ENCODE results near the gene LARGE2. TPM values are rescaled to one million over a fixed set of nuclear protein-coding genes. Genes with fewer than 3 reads are reported as not detected.

The LARGE2 gene
- total RNA-seq, 2 experiments from 2014 or later: 2.7 to 3.5 TPM

DNA sequence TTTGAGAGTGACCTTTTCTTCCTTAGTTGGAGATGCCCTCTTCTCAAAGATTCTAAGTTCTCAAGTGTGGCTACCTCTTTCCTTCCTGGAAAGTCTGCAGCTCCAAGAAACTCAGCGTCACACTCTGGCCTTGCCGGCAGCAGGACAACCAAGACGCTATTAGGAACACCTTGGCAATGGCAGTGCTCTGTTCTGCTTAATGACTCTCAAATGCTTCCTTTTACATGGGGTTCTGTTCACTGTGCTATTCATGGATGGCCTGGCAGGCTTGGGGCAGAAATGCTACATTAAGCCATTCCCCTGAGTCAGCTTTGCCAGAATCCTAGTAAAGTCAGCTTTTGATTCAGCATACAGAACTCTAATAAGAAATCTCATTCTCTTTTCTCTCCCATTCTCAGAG lies 25.9 kb downstream of the LARGE2 start:
- Mint-ChIP-seq H3K4me1 (ENCODE audit: low read depth) (no peaks in the 10 kb centered on the region), H3K4me3 (no peak overlapping the region), H3K9me3 (no peaks in the 10 kb centered on the region), H3K27ac (no peak overlapping the region), H3K36me3 (ENCODE audit: low read depth) (peaks cover 98% of the 10 kb centered on the region), H3K27me3 (no peaks in the 10 kb centered on the region)
- no peak overlapping the region for H3K4me3 ChIP-seq (ENCODE audit: low read length)
- H3K27me3 ChIP-seq (ENCODE audit: control insufficient read depth in 1 of 2, insufficient read depth in 2 of 2, low read length in 2 of 2): no peaks in the 10 kb centered on the region
- H3K4me1 ChIP-seq (ENCODE audit: insufficient read depth, low read length): no peaks in the 10 kb centered on the region
- H3K9me3 ChIP-seq (ENCODE audit: control insufficient read depth in 1 of 2, insufficient read depth in 1 of 2, low read length in 2 of 2): no peaks in the 10 kb centered on the region
- no peak overlapping the region for H3K27ac ChIP-seq (ENCODE audit: low read depth in 1 of 2, low read length in 2 of 2)
- ATAC-seq (ENCODE audit: poor library complexity) (no peak), DNase-seq (no peak)
- intact Hi-C loops (cut with DNase I, micrococcal nuclease): no loop called here
- ChIA-PET CTCF (interaction anchor here (0.7 kb wide), 1 partner anchor 17 kb away, joined by 3 read pairs; no protein-coding TSS in a partner anchor), POLR2A (no interaction called here)
- TF ChIP-seq, protein P1, sequence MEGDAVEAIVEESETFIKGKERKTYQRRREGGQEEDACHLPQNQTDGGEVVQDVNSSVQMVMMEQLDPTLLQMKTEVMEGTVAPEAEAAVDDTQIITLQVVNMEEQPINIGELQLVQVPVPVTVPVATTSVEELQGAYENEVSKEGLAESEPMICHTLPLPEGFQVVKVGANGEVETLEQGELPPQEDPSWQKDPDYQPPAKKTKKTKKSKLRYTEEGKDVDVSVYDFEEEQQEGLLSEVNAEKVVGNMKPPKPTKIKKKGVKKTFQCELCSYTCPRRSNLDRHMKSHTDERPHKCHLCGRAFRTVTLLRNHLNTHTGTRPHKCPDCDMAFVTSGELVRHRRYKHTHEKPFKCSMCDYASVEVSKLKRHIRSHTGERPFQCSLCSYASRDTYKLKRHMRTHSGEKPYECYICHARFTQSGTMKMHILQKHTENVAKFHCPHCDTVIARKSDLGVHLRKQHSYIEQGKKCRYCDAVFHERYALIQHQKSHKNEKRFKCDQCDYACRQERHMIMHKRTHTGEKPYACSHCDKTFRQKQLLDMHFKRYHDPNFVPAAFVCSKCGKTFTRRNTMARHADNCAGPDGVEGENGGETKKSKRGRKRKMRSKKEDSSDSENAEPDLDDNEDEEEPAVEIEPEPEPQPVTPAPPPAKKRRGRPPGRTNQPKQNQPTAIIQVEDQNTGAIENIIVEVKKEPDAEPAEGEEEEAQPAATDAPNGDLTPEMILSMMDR (IDR thresholded peaks at IDR 0.05): no peak
- peaks cover 75% of the 10 kb centered on the region for H3K36me3 ChIP-seq (ENCODE audit: insufficient read depth, low read length)

DNA sequence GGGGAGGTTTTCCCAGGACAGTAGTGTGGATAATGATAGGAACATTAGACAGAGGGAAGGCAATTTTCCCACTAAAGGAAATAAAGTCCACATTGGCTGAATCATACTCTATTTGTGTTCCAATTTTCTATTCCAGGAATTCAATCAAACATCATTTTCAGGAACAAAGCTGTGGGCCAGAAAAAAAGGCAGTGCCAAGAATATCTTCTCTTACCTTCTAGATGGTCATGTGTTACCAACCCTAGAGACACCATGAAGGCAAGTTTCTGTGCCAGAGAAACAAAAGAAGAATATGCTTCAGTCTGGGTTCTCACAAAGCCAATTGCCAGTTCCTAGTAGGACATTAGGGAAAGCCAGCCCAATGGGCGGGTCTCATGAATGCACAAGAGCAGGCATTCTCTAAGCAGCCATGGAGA lies 27.5 kb downstream of the LARGE2 start:
- TF ChIP-seq, protein P1 (IDR thresholded peaks at IDR 0.05): no peak
- no peaks in the 10 kb centered on the region for H3K9me3 ChIP-seq (ENCODE audit: control insufficient read depth in 1 of 2, insufficient read depth in 1 of 2, low read length in 2 of 2)
- Mint-ChIP-seq H3K27ac (no peak overlapping the region), H3K36me3 (ENCODE audit: low read depth) (peaks cover 90% of the 10 kb centered on the region), H3K27me3 (no peaks in the 10 kb centered on the region), H3K9me3 (no peaks in the 10 kb centered on the region), H3K4me3 (no peak overlapping the region), H3K4me1 (ENCODE audit: low read depth) (no peaks in the 10 kb centered on the region)
- H3K4me3 ChIP-seq (ENCODE audit: low read length): no peak overlapping the region
- H3K27ac ChIP-seq (ENCODE audit: low read depth in 1 of 2, low read length in 2 of 2): no peak overlapping the region
- no peaks in the 10 kb centered on the region for H3K27me3 ChIP-seq (ENCODE audit: control insufficient read depth in 1 of 2, insufficient read depth in 2 of 2, low read length in 2 of 2)
- no peaks in the 10 kb centered on the region for H3K4me1 ChIP-seq (ENCODE audit: insufficient read depth, low read length)
- ATAC-seq (ENCODE audit: poor library complexity) (no peak), DNase-seq (no peak)
- ChIA-PET CTCF (interaction anchor here (1.4 kb wide), 1 partner anchor 15 kb away, joined by 4 read pairs; no protein-coding TSS in a partner anchor), POLR2A (interaction anchor here (0.6 kb wide), 1 partner anchor 9 kb away, joined by 3 read pairs; no protein-coding TSS in a partner anchor)
- peaks cover 75% of the 10 kb centered on the region for H3K36me3 ChIP-seq (ENCODE audit: insufficient read depth, low read length)
- intact Hi-C loops (cut with DNase I, micrococcal nuclease): no loop called here

- Histone ChIP-seq H3K27ac (ENCODE audit: low read depth in 1 of 2, low read length in 2 of 2) (no peak overlapping the region), H3K4me3 (ENCODE audit: low read length) (no peak overlapping the region), H3K4me1 (ENCODE audit: insufficient read depth, low read length) (peaks cover under 1% of the 10 kb centered on the region), H3K27me3 (ENCODE audit: control insufficient read depth in 1 of 2, insufficient read depth in 2 of 2, low read length in 2 of 2) (no peaks in the 10 kb centered on the region), H3K36me3 (ENCODE audit: insufficient read depth, low read length) (peaks cover 18% of the 10 kb centered on the region), H3K9me3 (ENCODE audit: control insufficient read depth in 1 of 2, insufficient read depth in 1 of 2, low read length in 2 of 2) (no peaks in the 10 kb centered on the region)
- H3K4me1 Mint-ChIP-seq (ENCODE audit: low read depth): no peaks in the 10 kb centered on the region
- TF ChIP-seq, protein P1 (IDR thresholded peaks at IDR 0.05): no peak
- no peak overlapping the region for H3K27ac Mint-ChIP-seq
- ATAC-seq (ENCODE audit: poor library complexity) (no peak), DNase-seq (no peak)
- intact Hi-C loops (cut with DNase I, micrococcal nuclease): loop anchor here in 1 of 2 experiments (5.0 kb wide), 1 partner anchor 162 kb away; the partner anchor contains the start of gene PHF21A
- peaks cover 67% of the 10 kb centered on the region for H3K36me3 Mint-ChIP-seq (ENCODE audit: low read depth)
- no peaks in the 10 kb centered on the region for H3K9me3 Mint-ChIP-seq
- ChIA-PET POLR2A (interaction anchor here (0.6 kb wide), 1 partner anchor 43 kb away, joined by 3 read pairs; the partner anchor contains the start of gene PEX16), CTCF (no interaction called here)
- H3K4me3 Mint-ChIP-seq: no peak overlapping the region
- no peaks in the 10 kb centered on the region for H3K27me3 Mint-ChIP-seq
Measured at GRCh38 chr11:45959851-45960250, 37.4 kb downstream of the LARGE2 start.

Measured in CD4-positive, alpha-beta T cell (primary cell).